ENCODE measurements around the gene CCDC86.

CCDC86 gene

DNA sequence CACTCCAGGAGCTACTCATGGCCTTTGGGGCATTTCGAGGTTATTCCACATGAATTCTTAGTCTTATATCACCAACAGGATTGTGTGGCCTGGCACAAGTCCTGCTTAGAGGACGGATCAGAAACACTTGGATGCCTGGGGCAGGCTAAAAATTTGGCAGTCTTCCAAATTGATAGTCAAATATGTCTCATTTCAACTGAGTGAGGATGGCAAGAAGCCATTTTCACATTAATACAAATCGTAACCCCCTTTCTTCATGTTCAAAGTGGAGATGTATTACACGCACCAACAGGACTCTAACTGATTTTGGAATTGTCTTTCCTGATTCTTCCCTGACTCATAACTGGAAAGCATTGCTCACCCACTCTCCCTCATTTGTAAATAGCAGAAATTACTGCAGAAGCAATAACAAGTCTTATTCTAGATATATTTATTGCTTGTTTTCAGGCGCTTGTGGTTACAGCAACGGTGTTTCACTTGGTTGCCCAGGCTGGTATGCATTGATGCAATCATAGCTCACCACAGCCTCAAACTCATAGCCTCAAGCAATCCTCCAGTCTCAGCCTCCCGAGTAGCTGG, 10.3 kb upstream of the CCDC86 start:
- DNase-seq = no peak

DNA sequence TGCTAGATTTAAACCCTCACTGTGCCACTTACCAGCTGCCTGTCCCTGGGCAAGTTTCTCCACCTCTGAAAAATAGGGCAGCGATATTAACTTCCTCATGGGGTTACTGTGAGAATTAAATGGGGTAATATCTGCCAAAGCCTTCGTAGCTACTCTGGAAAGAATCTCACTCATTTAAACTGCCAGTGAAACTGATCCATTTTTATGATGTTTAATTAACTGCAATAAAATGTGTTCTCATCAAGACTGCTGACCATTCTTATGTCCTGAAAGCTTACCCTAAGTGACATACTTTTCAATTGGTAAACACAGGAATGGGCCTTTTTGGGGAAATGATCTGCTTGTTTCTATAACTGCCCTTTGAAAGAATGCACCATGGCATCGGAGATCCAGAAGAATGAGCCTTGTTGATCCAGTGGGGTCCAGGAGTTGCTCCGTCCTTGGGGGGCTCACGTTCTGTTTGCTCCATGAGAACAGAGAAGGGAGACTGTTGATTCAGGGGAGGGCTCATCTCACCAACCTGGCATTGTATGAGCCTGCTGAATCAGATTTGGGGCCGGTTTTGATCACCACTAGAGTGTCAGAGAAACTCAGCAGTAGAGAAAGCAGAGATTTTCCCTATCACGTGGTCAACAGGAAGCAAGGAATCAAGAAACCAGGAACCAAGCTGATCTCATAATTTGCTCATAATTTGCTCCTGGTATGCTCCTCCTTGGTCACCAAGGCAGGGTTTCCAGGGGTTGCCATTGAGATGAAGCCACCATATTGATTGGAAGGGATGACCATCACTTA, 7.0 kb upstream of the CCDC86 start:
- DNase-seq = no peak

DNA sequence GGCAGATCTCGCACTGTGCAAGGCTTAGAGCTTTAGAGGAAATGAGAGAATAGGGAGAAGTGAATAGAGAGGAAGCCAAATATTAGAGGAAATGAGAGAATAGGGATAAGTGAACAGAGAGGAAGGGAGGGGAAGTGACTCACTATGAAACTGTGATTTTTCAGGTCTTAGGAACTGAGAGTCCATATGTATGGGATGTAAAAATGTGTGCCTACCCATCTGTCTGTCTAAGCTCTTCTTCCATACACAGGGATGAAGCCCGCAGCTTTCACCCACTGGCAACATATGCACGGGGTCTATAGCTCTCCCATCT, 6.4 kb upstream of the CCDC86 start:
- DNase-seq = no peak

DNA sequence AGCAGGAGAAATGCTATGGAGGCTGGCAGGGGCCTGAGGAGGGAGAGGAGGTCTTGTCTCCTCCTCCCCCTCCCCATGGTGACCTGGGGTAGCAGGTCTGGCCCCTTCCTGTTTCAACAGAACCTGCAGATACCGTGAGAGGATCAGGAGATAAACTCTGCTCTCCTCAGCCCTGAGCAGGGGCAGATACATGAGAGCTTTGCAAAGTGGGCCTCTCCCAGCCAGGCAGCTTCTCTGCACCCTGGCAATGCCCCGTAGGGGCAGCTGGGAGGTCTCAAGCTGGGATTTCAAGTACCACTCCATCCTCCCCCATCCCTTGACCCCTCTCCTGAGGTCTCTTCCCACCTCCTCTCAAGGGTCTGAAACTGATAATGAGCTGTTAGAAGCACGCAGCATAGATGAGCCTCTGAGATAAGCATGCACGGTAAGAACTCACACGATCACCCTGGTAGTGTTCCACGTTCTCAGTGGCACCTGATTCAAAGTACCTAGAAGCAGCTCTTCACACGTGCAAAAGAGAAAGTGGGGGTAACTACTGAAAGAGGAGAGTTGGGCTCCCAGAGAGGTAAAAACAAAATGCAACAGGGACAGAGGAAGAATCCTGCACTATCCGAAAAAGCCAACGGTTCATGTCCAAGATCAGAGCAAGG, 4.9 kb upstream of the CCDC86 start:
- no peak for DNase-seq

DNA sequence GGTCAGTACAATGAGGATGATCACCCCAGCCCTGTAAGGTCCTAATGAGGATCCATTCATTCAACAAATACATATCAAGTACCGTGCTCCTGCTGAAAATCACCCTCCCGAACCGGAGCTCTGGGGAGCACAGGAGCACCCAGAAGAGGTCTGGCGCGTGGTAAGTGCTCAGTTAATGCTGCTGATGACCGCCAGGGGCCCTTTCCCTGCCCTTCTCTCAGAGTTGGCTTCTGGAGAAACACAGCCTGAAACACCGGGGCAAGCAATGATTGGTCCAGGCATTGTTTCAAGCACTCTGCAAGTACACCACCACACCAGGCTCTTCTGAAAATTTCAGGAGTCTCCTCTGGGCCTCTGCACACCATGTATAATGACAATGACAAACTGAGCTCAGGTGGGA, 3.8 kb upstream of the CCDC86 start:
- DNase-seq = no peak

DNA sequence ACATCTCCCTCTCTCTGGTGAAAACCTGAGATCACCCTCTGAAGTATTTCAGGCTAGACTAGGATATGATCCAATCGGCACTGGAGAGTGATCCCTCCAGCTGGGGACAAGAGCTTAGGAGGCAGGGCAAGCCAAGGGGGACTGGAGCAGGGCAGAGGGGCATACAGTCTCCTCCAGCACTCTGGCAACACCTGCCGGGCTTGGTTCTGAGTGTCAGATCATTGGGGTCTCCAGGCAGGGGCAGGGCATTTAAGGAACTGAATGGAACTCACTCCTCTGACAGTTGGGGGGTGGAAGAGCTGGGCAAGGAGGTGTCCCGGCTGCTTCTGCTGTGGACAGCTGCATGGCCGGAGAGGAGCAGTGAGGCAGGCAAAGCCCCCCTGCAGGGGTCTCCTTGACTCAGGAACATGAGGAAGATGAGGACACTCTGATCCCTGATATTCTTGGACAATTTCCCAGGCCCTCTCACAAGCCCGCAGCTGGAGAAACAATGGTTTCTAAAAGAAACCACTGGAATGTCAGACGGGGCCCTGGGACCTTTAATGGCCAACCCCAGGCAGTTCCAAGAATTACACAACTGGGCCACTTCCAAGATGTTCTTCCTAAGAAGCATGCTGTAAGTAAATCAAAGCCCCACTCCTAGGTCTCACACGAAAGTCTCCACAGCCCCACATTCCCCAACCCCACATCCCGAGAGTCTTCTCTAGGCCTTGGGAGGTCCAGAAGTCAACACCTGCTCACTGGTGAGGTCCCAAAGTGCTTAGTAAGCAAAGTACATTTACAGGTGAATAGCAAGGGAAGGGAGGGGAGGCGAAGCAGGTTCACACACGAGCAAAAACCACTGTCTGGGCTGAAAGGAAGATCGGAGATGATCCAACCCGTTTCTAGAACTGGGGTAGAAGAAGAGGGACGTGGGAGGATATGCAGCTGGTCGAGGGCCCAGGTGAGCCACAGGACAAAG, 1.2 kb upstream of the CCDC86 start:
- DNase-seq = no peak

DNA sequence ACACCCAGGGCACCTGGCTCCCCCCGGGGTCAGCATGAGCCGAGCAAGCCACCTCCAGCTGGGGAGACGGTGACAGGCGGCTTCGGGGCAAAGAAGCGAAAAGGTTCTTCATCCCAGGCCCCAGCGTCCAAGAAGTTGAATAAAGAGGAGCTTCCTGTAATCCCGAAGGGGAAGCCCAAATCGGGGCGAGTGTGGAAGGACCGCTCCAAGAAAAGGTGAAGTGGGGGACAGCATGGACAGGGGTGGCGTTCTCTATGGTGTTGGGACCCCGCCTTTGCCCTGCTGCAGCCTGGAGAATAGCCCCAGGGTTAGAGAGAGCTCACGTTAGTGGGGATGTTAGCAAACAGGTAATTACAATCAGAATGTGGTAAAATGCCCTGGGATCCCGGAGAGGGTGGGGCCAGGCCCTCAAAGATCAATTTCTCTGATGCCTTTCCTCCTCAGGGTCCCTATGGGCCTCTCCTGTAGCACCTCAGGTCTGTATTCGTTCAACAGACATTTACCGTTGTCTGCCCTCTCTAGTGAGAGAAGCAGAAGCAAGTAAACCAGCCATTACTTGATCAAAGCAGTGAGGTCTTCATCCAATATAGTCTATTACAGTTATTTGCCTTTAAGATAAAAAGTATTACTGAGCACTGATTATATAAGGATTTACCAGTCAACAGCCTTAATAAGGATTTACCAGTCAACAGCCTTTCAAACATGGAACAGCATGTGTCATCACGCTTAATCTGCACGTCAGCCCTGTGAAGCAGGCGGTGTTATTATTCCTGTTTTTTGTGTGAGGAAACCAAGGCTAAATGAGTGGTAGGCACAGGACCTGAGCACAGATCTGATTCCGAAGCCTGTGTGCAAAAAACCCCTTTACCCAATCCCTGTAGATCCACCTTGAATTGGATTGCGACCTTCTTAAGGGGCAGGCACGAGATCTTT, 1.0 kb downstream of the CCDC86 start:
- no peak for DNase-seq

DNA sequence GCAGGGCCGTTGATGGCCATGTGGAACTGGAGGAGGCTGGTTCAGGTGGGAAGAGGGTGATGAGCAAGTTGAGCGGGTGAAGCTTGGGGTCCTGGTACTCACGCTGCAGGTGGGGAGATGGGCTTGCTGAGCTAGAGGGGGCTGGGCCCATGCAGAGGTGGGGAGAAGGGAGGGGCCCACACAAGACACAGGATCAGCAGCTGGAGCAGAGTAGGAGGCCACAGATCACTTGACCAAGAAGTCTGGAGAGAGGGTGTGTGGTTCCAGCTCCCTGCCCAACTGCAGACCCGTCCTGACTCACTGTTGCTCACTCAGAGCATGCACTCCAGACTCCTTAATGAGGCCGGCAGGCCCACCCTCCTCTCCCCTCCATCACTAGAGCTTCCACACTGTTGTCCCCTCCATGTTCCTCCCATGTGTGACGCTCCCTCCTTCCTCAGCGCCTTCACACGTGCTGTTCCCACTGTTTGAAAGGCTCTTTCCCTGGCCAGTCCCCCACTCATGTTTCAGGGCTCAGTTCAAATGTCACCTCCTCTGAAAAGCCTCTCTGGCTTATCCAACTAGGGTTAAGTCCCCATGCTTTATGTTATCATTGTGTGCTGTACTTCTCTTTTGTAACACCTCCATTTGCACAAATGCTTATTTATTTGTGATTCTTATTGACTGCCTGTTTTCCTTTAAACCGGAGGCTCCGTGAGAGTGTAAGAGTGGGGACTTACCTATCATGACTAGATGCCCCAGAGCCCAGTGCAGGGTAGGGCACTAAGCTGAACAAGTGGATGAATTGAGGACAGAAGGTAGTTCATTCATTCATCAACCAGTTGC, 2.3 kb downstream of the CCDC86 start:
- DNase-seq = no peak

DNA sequence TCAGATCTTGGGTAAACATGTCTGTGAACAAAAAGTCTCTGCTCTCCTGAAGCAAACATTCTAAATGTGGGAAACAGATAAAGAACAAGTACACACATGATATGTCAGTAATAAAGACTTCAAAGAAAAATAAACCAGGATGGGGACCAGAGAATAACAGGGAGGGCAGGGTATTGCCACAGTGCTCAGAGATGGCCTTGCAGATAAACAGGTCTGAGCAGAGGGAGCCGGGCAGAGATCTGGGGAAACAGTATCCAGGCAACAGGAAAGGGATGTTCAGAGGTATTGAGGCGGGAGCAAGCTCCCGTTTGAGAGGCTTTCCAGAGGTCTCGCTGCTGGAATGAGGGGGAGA, 2.9 kb downstream of the CCDC86 start:
- DNase-seq = no peak

DNA sequence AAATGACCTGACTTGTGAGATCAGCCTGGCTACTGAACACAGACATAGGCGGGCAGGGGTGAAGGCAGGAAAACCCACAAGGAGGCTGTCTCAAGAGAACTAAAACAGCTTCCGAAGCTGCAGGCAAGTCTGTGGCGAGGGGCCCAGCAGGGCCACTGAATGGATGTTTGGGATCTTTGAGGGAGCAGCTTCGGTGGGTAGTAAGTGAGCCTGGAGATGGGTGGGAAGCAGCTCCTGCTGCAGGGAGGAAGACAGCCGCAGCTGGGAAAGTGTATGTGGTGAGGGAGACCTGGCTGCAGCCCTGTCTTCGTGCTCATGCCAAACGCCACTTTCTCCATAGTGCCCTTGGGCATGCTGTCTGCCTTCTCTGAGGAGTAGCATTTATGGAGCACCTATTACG, 3.4 kb downstream of the CCDC86 start:
- no peak for DNase-seq

DNA sequence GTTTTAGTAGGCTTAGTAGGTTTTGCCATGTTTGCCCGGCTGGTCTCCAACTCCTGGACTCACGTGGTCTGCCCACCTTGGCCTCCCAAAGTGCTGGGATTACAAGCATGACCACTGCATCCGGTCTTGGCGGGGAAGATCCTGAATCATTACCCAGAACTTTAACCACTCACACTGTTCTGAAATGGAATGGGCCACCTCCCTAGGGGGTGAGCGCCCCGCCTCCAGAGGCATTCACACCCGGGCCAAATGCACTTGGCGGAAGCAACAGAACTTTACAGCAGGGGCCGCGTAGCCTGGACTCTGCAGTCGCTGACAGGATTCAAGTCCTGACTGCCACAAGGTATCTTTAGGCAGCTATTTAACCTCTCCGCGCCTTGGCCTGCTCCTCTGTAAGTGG, 5.4 kb downstream of the CCDC86 start:
- no peak for DNase-seq

DNA sequence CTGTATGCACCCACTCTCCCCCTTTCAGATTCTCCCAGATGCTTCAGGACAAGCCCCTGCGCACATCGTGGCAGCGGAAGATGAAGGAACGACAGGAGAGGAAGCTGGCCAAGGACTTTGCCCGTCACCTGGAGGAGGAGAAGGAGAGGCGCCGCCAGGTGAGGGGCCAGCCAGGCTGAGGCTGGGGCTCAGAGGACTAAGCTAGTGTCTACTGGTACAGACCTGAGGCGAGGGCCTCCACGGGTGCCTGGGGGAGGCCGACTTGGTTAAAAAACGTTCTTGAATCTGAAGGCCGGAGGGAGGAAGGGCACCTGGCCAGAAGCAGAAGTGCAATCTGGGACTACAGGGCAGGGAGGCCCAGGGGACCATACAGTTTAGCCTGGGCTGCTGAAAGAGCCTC, 6.0 kb downstream of the CCDC86 start:
- DNase-seq = no peak

DNA sequence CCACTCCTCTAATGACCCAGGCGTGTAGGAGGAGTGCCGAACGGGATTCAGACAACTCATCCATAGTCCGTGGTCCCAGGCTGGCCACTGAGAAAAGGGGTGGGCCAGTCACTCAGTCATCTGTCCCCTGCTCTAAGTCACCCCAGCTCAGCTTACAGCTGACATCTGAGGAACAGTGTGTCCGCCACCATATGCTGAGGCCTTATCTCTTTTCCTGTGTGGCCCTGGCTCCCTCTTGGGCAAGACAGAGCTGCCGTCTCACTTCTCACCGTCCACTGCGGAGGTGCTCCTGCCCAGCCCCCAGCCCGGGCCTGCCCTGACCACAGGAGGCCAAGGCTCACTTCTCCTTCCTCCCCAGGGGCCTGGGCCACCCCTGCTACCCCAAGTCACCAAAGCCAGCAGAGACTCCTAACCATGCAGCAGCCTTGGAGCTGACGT, 6.8 kb downstream of the CCDC86 start:
- DNase-seq = no peak

DNA sequence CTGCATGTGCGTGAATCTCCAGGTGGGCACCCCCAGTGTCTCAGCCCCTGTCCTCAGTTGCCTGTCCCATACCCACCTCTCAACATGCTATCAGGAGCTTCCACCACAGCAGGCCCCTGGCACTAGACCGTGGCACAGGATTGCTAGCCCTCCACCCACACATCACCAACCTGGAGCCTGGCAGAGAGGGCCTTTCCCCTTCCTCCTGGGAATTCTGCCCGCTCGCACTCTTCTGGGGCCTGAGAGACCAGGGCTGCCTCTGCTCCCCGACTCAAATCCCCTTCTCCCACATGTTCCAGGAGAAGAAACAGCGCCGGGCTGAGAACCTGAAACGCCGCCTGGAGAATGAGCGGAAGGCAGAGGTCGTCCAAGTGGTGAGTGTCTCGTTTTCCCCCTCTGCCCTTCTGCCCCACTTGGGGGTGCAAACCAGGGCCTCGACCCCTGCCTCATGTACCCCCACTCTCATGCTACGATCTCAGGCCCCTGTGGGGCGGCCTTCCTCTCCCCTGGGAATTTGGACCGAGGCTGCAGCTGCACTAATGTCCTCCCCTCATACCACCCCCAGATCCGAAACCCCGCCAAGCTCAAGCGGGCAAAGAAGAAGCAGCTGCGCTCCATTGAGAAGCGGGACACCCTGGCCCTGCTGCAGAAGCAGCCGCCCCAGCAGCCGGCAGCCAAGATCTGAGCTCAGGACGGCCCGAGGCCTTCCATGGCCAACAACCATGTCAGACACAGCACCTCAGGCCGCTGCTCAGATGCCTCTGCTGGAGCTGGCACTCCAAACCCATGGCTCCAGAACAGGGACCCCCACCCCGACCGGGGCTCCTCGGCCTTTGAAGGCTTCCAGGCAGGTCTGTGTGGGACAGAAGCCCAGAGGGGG, 8.0 kb downstream of the CCDC86 start:
- no peak for DNase-seq

DNA sequence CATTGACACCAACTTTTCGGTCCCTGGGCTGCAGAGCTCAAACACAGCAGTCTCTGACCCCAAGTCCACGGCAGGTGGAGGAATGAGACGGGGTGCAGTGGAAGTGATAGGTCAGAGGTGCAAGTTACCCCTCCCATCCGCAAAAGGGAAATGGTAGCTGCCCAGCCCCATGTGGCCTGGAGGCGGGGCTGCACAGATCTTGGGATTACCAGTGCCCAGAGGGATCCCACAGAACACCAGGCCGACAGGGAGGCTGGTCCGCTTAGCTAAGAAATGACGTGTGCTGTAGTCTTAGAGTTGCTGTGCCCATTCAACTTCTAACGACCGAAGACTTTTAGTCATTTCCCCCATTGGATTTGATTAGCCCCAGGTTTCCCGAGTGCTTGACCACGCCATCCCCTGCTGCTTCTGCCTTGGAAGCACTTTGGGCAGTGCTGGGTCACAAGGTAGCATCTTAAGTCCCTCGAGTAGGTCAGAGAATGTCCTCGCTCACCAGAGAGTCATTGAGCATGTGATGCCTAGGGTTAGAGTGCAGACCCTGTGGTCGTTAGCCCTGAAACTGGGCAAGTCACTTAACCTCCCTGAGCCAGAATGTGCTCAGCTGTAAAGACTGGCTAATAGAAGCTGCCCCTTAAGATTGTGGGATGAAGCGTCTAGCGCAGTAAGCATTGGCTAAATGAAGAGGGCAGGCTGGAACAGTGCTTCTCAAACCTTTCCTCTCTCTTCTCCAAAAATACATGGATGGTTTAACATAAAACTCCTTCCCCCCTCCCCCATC, 9.6 kb downstream of the CCDC86 start:
- no peak for DNase-seq

DNA sequence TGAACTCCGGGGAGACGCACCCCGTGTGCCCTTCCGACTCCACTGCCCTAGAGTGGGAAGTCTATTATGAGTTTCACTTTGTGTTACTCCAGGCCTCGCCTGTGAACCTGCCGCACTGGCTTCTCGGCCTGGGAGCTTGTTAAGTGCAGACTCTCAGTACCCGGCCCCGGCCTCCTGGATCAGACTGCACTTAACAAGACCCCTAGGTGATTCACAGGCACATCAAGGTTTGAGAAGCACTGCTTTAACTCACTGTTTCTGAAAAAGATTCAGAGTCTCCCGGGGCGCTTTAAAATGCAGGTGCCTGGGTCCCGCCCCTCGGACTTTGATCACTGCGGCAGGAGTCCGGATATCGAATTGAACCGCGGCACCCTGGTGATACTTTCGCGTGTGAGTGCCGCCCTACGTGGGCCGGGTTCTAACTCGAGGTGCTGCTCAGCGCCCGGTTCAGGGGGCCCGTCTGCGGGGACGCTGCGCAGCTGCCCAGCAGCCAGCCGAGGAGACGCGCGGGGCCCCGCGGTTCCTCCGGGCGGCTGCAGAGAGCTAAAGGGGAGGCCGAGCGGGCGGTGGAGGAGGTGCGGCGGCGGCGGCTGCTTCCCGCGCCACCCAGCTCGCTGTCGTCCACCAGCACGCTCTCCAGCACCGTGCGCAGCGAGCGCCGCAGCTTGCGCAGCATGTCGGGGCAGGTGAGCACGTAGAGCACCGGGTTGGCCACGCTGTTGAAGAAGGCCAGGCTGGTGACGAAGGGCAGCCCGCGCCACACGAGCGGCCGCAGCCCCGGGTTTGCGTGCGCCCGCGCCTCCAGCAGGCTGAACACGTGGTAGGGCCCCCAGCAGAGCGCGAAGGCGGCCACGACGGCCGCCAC, 10.4 kb downstream of the CCDC86 start:
- no peak for DNase-seq

DNA sequence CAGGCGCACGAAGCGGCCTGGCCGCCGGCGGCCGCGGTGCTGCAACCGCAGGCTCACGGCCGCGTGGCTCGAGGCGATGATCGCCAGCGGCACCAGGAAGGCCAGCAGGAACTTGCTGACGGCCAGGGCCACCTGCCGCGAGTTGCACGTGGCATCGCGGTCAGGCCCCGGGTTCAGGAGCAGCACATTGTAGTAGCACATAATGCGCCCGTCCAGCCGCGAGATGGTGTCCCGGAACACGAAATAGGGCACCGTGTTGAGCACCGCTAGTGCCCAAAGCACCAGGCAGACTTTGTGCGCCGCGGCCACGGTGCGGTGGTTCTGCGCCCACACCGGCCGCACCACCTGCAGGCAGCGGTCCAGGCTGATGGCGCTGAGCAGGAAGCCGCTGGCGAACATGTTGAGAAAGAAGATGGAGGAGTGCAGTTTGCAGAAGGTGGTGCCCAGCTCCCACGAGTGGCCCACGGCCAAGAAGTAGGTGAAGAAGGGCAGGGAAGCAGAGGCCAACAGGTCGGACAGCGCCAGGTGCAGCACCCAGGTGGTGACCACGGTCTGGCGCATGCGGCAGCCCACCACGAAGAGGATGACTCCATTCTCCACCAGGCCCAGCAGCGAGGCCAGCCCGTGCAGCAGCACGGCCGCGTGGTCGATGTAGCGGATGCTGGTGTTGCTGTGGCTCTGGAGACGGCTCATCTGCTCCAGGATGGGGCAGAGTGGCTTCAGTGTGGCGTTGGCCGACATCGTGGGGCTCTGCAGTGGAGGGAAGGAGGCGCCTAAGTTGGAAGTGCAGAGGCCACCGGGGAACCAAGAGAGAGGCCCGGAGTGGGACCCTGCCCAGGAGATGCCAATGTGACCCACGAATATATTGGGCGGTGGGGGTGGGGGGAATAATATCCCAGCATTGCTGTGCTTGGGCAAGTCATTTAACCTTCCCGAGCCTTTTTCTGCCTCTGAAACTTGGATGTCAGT, 11.4 kb downstream of the CCDC86 start:
- DNase-seq = no peak
